ENCODE results near the gene IFIT1B.

IFIT1B gene

GRCh38 chr10:89363729-89364442, 14.0 kb upstream of the IFIT1B start:
- no peaks in the 10 kb centered on the region for H3K36me3 Mint-ChIP-seq (ENCODE audit: low read depth)
- DNase-seq = no peak
- peaks cover 15% of the 10 kb centered on the region for H3K9me3 Mint-ChIP-seq
- no peak overlapping the region for H3K27ac Mint-ChIP-seq
- no peak for TF ChIP-seq CTCF (IDR thresholded peaks at IDR 0.05)
- no peak overlapping the region for H3K4me3 Mint-ChIP-seq
- H3K4me1 Mint-ChIP-seq = peaks cover 16% of the 10 kb centered on the region
- peaks cover 4% of the 10 kb centered on the region for H3K27me3 Mint-ChIP-seq (ENCODE audit: low read depth, poor library complexity)

- H3K27me3 Mint-ChIP-seq (ENCODE audit: low read depth, poor library complexity) = peaks cover 4% of the 10 kb centered on the region
- no peak overlapping the region for H3K4me3 Mint-ChIP-seq
- H3K9me3 Mint-ChIP-seq = peaks cover 15% of the 10 kb centered on the region
- H3K4me1 Mint-ChIP-seq = peaks cover 22% of the 10 kb centered on the region
- no peak for DNase-seq
- H3K36me3 Mint-ChIP-seq (ENCODE audit: low read depth) = no peaks in the 10 kb centered on the region
- no peak for TF ChIP-seq CTCF (IDR thresholded peaks at IDR 0.05)
- H3K27ac Mint-ChIP-seq = no peak overlapping the region
Measured at GRCh38 chr10:89364531-89364930, 13.3 kb upstream of the IFIT1B start.

- DNase-seq = no peak
- H3K27ac Mint-ChIP-seq = peak overlapping the region; percentile 53
- H3K4me3 Mint-ChIP-seq = no peak overlapping the region
- H3K4me1 Mint-ChIP-seq = peaks cover 22% of the 10 kb centered on the region
- no peaks in the 10 kb centered on the region for H3K36me3 Mint-ChIP-seq (ENCODE audit: low read depth)
- H3K27me3 Mint-ChIP-seq (ENCODE audit: low read depth, poor library complexity) = no peaks in the 10 kb centered on the region
- peaks cover 15% of the 10 kb centered on the region for H3K9me3 Mint-ChIP-seq
- TF ChIP-seq CTCF (IDR thresholded peaks at IDR 0.05) = no peak
Measured at GRCh38 chr10:89367529-89367928, 10.3 kb upstream of the IFIT1B start.

- peaks cover 15% of the 10 kb centered on the region for H3K9me3 Mint-ChIP-seq
- no peak for DNase-seq
- H3K27ac Mint-ChIP-seq = no peak overlapping the region
- peaks cover 22% of the 10 kb centered on the region for H3K4me1 Mint-ChIP-seq
- H3K27me3 Mint-ChIP-seq (ENCODE audit: low read depth, poor library complexity) = no peaks in the 10 kb centered on the region
- H3K36me3 Mint-ChIP-seq (ENCODE audit: low read depth) = no peaks in the 10 kb centered on the region
- H3K4me3 Mint-ChIP-seq = no peak overlapping the region
- no peak for TF ChIP-seq CTCF (IDR thresholded peaks at IDR 0.05)
Measured at GRCh38 chr10:89368129-89368528, 9.7 kb upstream of the IFIT1B start.

GRCh38 chr10:89369156-89370105, 8.4 kb upstream of the IFIT1B start:
- H3K4me3 Mint-ChIP-seq = no peak overlapping the region
- DNase-seq = no peak
- peak; percentile 31 for TF ChIP-seq CTCF (IDR thresholded peaks at IDR 0.05)
- no peaks in the 10 kb centered on the region for H3K36me3 Mint-ChIP-seq (ENCODE audit: low read depth)
- H3K9me3 Mint-ChIP-seq = peaks cover 15% of the 10 kb centered on the region
- H3K27ac Mint-ChIP-seq = peak overlapping the region; percentile 44
- no peaks in the 10 kb centered on the region for H3K27me3 Mint-ChIP-seq (ENCODE audit: low read depth, poor library complexity)
- peaks cover 27% of the 10 kb centered on the region for H3K4me1 Mint-ChIP-seq

Measured in nephron progenitor cell (in vitro differentiated cells).